IPS DF 4.7 (cell line): Measurements from ENCODE around the gene CUX1.
"Not testable (repeated sequence)": the region's sequence is repeated elsewhere in the genome, so short reads cannot be mapped to it uniquely, and the experiment has no call there.

Source experiments
- DNase-seq: peaks from one replicate; pipeline ENCODE4 v3.0.0-alpha.2; 2013; ENCODE audit warnings: low spot score; ENCODE audit errors: extremely low read depth

Gene CUX1

GRCh38 chr7:102175423-102176170 is 358.2 kb downstream of the CUX1 start:
- no peak for DNase-seq

GRCh38 chr7:102178410-102178809 is 361.0 kb downstream of the CUX1 start:
- no peak for DNase-seq

GRCh38 chr7:102180727-102181126 is 363.3 kb downstream of the CUX1 start:
- DNase-seq: no peak

DNA sequence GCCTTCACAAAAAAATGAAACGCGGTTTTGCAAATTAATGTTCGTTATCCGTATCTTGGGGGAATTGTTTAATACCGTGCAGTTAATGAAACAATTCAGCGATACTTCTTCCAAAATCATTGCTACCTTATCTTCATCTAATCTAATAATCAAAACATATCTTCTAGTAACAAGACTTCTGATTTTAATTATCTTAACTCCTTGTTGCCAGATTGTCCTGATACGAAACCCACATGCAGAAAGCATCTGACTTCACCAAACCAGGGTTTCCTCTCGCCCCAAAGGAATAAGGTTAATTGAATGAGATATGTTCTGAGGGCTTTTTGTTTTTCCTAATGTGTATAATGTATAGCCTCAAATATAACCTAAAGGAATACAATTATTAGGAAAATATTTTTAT is 364.1 kb downstream of the CUX1 start:
- DNase-seq: no peak

GRCh38 chr7:102182016-102182415 is 364.6 kb downstream of the CUX1 start:
- DNase-seq: no peak

DNA sequence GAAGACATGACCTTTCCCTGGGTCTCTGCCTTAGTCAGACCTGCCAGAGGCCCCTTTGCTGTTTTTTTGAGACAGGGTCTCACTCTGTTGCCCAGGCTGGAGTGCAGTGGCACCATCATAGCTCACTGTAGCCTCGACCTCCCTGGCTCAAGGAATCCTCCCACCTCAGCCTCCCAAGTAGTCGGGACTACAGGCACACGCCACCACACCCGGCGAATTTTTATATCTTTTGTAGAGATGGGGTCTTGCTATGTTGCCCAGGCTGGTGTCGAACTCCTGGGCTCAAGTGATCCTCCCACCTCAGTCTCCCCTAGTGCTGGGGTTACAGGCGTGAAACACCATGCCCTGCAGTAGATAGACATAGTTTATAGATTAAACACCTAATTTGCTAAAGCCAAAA is 366.4 kb downstream of the CUX1 start:
- DNase-seq: not testable (repeated sequence)

DNA sequence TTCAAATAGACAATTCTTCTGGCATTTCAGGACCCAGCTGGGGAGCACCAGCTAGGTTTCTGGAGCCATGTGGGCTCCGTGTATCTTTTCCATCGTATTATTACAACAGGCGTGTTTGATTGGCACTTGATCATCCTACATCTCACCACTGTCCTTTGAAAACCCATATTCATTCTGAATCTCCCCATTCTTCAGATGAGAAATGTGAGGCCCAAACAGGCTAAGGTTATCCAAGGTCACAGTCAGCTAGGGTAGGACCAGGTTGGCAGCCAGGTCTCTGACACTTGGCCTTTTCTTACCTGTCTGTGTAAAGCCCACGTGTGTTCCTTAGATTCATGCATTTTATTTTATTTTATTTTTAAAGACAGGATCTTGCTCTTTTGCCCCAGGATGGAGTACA is 366.9 kb downstream of the CUX1 start:
- no peak for DNase-seq

DNA sequence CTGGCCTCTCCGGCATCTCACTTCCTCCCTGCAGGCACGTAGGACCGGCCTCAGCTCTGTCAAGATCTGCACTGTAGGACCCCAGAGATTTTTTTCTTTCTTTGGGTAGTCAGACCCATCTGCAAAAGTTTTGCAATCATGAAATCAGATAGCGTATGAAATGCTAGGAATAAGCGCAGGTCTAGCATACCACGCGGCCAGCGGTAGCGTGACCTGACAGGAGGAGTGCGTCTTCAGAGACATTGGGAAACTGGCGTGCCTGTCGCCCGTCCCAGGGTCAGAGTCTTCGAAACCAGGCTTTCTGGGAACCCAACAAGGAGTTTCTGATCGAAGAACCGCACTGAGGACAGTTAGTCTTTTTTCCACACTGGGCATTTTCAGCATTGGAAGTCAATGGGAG is 368.4 kb downstream of the CUX1 start:
- no peak for DNase-seq

DNA sequence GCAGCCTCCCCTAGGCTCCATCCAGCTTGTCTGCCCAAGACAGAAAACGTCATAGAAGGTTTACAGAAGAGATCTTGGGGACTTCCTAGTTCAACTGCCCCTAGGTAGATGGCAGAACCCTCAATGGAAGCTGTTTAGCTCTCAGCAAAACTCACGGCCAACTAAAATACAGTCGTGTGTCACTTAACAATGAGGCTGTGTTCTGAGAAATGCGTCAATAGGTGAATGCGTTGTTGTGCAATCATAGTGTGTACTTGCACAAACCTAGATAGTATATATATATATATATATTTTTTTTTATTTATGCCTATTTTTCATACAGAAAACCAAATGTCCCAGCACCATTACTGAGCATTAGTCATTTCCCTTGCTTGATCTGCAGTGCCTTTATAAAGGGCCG is 368.9 kb downstream of the CUX1 start:
- DNase-seq: no peak

DNA sequence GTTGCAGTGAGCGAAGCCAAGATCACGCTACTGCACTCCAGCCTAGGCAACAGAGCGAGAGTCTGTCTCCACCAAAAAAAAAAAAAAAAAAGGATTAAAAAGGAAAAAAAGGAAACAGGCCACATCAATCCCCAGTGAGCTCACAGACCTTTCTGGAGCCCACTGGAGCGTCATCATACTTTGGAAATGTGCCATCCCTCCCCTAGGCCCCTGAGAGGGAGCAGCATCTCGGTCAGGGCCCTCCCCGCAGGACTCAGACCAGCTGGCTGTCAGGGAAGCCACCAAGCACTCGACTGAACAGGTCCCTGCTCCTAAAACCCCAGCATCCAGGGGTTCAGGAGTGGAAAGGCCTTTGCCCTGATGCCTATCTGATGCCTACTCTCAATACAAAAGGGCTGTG is 371.3 kb downstream of the CUX1 start:
- no peak for DNase-seq

- no peak for DNase-seq
Measured at GRCh38 chr7:102189756-102190155, 372.3 kb downstream of the CUX1 start.

DNA sequence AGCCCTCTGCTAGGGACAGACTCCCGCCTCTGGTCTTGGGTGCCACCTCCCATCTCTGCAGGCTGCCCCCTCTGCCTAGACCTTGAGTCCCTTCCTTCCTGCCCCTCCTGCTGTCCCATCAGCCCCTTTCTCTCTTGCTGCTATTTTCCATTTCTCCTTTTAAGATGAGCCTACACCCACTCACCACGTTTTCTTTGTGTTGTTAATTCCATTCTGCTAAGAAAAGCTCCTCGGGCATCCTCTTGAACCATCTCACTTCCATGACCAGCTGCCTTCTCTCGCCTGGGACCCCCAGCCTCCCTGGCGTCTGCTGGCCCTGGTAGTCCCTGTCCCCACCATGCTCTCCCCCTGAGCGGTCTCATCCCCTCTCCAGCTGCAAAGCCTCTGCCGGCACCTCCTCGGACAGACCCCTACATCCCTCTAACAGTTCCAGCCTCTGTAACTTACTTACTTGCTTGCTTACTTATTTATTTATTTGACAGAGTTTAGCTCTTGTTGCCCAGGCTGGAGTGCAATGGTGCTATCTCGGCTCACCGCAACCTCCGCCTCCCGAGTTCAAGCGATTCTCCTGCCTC is 373.4 kb downstream of the CUX1 start:
- no peak for DNase-seq

GRCh38 chr7:102191556-102192379 is 374.3 kb downstream of the CUX1 start:
- no peak for DNase-seq

- DNase-seq: no peak
Measured at GRCh38 chr7:102192790-102193189, 375.4 kb downstream of the CUX1 start.

DNA sequence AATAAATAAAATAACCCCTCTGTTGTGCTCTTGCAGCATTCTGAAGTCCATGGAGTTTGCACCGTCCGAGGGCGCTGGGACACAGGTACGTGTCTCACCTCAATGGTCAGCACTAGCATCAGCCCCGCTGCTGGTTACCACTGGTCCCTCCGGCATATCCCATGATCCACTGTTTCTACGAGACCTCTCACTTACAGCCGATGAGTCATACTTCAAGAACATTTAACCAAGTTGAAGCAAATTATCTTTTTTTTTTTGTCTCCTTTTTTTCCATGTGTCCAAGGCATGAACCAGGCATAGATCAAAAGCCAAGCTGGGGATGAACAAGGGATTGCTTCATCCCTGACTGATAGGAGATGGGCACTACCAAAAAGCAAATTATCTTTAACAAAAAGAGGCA is 376.4 kb downstream of the CUX1 start:
- DNase-seq: no peak

DNA sequence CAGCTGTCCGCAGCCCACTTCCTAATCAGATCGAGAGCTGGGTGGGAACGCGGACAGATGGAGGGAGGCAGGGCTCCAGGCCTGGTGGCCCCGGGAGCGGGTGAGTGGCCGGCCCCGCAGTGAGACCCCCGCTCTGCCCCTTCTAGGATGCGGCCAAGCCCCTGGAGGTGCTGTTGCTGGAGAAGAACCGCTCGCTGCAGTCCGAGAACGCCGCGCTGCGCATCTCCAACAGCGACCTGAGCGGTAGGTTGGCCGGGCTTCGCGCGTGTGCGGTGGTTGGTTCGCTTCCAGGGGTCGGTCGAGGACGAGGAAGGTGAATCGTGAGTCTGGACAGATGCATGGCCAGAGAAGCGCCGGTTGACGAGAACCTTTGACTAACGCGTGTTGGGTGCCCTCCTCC is 377.9 kb downstream of the CUX1 start:
- no peak for DNase-seq

DNA sequence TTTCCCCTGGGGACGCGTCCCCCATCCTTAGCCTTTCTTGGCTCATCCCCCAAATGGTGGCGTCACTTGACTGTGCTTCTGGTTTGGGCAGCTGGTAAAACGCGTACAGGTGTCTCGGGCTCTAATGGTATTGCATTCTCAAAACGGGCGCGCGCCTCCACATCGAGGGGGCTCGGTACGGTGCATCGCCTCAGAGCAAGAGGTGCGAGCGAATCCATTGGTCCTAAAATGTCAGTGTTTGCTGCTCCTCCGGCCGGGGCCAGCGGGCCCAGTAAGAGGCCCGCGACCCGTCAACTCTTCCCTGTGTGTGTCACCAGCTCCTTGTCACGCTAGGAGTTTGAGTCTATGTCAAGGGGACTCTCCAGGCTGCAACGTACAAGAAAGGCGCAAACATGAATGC is 378.6 kb downstream of the CUX1 start:
- DNase-seq: no peak

DNA sequence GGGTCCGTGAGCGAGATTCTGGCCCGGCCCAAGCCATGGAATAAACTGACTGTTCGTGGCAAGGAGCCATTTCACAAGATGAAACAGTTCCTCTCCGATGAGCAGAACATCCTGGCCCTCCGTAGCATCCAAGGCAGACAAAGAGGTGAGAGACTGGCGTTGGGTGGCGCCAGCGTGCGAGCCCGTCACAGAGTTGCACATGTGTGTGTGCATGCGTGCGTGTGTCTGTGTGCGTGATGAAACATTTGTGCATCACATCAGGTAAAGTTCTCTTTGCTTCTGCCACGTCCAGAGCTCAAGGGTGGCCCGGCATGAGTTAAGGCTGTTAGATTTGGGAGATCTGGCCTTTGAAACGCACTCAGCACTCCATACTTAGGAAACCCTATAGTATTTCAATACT is 379.7 kb downstream of the CUX1 start:
- DNase-seq: no peak

DNA sequence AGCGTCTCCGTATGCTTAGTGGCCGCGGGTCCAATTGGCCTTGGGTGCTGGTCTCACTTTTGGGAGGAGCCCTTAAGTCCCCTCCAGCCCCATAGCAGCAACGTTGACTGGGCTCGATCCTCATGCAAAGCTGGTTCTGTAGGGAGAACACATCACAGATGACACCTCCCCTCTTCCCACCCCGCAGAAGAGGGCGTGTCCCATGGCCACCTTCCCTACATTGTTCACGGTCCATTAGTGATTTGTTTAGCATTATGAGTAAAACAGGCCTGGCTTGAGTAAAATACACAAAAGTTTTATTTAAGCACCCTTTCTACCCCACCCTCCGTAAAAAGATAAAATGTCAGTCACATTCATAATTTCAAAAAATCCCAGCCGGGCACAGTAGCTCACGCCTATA is 380.2 kb downstream of the CUX1 start:
- DNase-seq: no peak

DNA sequence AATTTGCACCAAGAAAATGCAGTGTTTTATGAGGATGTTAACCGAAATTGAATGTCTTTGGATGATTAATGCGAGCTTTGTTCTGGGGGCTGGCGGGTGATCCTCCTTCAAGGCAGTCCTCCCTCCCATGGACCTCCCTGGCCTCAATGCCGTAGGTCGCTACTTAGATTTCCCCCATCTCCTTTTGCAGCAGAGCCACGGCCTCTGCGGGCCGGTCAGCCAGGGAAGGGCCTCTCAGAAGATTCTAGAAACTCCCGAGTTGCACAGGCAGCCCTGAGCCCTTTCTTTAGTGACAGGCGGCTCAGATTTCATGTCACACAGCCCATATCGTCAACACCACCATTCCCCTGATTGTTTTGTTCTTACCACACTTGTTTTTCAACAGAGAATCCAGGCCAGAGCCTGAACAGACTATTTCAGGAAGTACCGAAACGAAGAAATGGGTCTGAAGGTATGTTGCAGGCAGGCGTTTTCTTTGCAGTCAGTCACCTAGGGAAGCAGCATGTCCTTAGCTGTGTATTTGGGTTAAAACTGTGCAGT is 381.1 kb downstream of the CUX1 start:
- DNase-seq: no peak

GRCh38 chr7:102201576-102201975 is 384.1 kb downstream of the CUX1 start:
- DNase-seq: no peak

DNA sequence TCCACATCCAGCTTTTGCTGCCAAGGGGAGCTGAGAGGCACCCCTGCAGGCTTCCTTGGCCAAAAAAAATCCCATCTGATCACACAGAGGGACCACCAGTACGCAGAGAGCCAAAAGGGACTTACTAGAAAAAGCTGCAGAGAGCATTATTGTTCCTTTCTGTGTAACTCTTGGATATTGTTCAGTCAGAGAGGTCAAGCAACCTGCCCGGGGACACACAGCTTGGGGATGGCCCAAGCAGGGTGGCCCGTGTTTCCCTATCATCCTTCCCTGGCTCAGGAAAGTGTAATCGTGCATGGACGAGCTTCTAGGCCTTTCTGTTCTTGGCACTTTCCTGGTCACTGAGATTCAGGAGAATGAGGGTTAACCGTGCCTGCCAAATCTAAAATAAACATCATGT is 385.1 kb downstream of the CUX1 start:
- DNase-seq: no peak
